HepG2 (cell line): ENCODE data around the gene COQ6. TPM values are rescaled to one million over a fixed set of nuclear protein-coding genes. Genes with fewer than 3 reads are reported as not detected.

Experiments
- ARID4A ChIP-seq: sonication (generic); formaldehyde crosslinking; IDR thresholded peaks from 2 replicates; pipeline ENCODE4 v1.5.0; 2020; ENCODE audit warnings: mild to moderate bottlenecking, missing genetic modification reagents, borderline replicate concordance
- ATF6 ChIP-seq: sonication (generic); formaldehyde crosslinking; conservative IDR thresholded peaks from 2 replicates; pipeline ENCODE4 v1.4.0; 2020; ENCODE audit warnings: missing genetic modification reagents
- FOSL2 ChIP-seq: sonication (generic); formaldehyde crosslinking; IDR thresholded peaks from 2 replicates; pipeline ENCODE4 v1.4.0; 2020; ENCODE audit warnings: missing genetic modification reagents
- IRX3 ChIP-seq: sonication (generic); formaldehyde crosslinking; IDR thresholded peaks from 2 replicates; pipeline ENCODE4 v1.8.1; 2023; ENCODE audit warnings: mild to moderate bottlenecking, low read depth, missing genetic modification reagents, borderline replicate concordance
- MYNN ChIP-seq: sonication (generic); formaldehyde crosslinking; IDR thresholded peaks from 2 replicates; pipeline ENCODE4 v1.4.0; 2020; ENCODE audit warnings: mild to moderate bottlenecking, low read depth, missing genetic modification reagents
- NFKBIZ ChIP-seq: IDR thresholded peaks from 2 replicates; pipeline ENCODE4 v1.6.1; 2018; ENCODE audit warnings: missing genetic modification reagents, missing compliant biosample characterization
- SNAI1 ChIP-seq: sonication (generic); formaldehyde crosslinking; IDR thresholded peaks from 2 replicates; pipeline ENCODE4 v1.5.0; 2020; ENCODE audit warnings: mild to moderate bottlenecking, missing genetic modification reagents, borderline replicate concordance
- TSC22D2 ChIP-seq: sonication (generic); formaldehyde crosslinking; IDR thresholded peaks from 2 replicates; pipeline ENCODE4 v1.5.1; 2020; ENCODE audit warnings: missing genetic modification reagents, mild to moderate bottlenecking, borderline replicate concordance
- ZNF180 ChIP-seq: sonication (generic); formaldehyde crosslinking; IDR thresholded peaks from 2 replicates; pipeline ENCODE4 v1.4.0; 2020; ENCODE audit warnings: low read depth, missing genetic modification reagents, borderline replicate concordance
- ZNF646 ChIP-seq: sonication (generic); formaldehyde crosslinking; IDR thresholded peaks from 2 replicates; pipeline ENCODE4 v1.9.0; 2021; ENCODE audit warnings: mild to moderate bottlenecking, missing genetic modification reagents
- ZNF703 ChIP-seq: sonication (generic); formaldehyde crosslinking; IDR thresholded peaks from 2 replicates; pipeline ENCODE4 v1.5.1; 2020; ENCODE audit warnings: missing genetic modification reagents, mild to moderate bottlenecking, moderate library complexity, borderline replicate concordance
- polyA plus RNA-seq, 8 experiments: library from polyadenylated mRNA; depleted of rRNA in 3 of 8; stranded (reverse) in 7 of 8; unstranded in 1 of 8; fragments of >200 nt; fragmentation: Illumina TruSeq in 4 of 8; extraction: Trizol in 4 of 8; gene quantifications; 2 replicates each; pipeline versions ENCODE4 v1.2.1 to v1.2.3, GENCODE V29; 2011 to 2016; ENCODE audit warnings: low read depth in 4 of 8, missing spikeins in 1 of 8, mixed read lengths in 1 of 8; ENCODE audit not compliant: insufficient read depth in 1 of 8
- total RNA-seq, 5 experiments: library from RNA; depleted of rRNA; stranded (reverse); fragments of >200 nt; fragmentation: Illumina TruSeq; extraction: Trizol; gene quantifications; 2 replicates each; pipeline ENCODE4 v1.2.3, GENCODE V29; 2016; ENCODE audit warnings: low read depth in 1 of 5

Gene COQ6
- total and polyA plus RNA-seq, 2 of the 13 experiments (the other 11 are each of a cell fraction or from before 2014, with no cell fraction given) = 18.9 to 34.7 TPM

- TF ChIP-seq ZNF646 (CRISPR knock-in tag) (no peak), ZNF180 (CRISPR knock-in tag) (0 out of 2 replicates have a peak, but pooled peaks have one; percentile 58), NFKBIZ (CRISPR knock-in tag) (0 out of 2 replicates have a peak, but pooled peaks have one; percentile 25), MYNN (no peak), SNAI1 (CRISPR knock-in tag) (0 out of 2 replicates have a peak, but pooled peaks have one; percentile 35), ATF6 (CRISPR knock-in tag) (no peak), ZNF703 (CRISPR knock-in tag) (no peak), ARID4A (CRISPR knock-in tag) (peak; percentile 97), IRX3 (CRISPR knock-in tag) (no peak), FOSL2 (peak; percentile 22), TSC22D2 (CRISPR knock-in tag) (no peak)
Observed at GRCh38 chr14:73949752-73950734, at the start of gene COQ6, which contains the start of gene FAM161B (continued).
